Measurements from ENCODE around the gene CRIP2. TPM values are rescaled to one million over a fixed set of nuclear protein-coding genes. Genes with fewer than 3 reads are reported as not detected.

CRIP2 gene
- total RNA-seq, 4 donors from 2014 or later, result 103 to 203 (median 141) TPM

DNA sequence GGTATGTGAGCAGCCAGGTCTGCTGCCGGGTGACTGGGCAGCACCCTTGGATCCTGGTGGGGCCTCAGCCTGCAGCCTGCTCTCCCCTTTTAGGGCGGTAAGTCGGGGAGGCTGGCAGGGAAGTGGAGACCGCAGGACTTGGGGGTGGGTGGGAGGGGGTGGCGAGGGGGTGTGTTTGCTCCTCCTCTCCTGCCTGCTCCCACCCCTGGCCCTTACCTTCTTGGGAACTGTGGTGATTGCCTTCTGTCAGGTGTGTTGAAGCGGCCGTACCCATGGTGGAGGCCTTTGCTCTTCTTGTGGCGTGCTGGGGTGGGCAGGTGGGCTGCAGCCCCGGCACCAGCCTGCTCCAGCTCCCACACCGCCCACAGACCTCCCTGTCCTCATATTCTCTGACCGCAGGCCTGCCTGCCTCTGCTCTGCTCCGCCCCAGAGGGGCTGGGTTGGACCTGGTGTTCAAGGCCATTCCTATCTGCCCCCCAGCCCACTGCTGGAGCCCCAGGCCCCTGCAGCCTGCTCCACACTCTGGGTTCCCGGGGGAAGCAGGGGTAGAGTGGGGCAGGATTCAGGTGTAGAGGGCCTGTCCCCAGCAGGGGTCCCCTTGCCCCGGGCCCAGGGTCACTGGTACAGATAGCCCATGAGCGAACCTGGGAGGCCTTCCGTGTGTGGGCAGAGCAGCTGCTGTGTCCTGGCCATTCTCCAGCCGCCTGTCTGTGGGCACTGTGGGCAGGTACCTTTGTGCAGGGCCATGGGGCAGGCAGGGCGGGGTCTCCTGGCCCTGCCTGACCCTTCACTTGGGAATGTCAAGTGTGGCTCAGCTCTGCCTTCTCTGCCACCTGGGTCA is 21.6 kb downstream of the CRIP2 start:
- no peak for TF ChIP-seq POLR2A (IDR thresholded peaks at IDR 0.05)
- 65 to 82% methylated on average over 11 to 15 of the region's 18 CpGs for WGBS, 2 donors
- intact Hi-C loops (cut with DNase I; ENCODE audit: low total_unique reads), result loop anchor here (10.0 kb wide), 1 partner anchor 121 kb away; no protein-coding TSS in a partner anchor

GRCh38 chr14:105496831-105497591 is 22.4 kb downstream of the CRIP2 start:
- peak in 1 of 2 donors; percentile 82 for DNase-seq (ENCODE audit: low spot score in 2 of 2)
- intact Hi-C loops (cut with DNase I; ENCODE audit: low total_unique reads), result loop anchor here (10.0 kb wide), 1 partner anchor 122 kb away; no protein-coding TSS in a partner anchor
- 90 to 91% methylated on average over 15 to 28 of the region's 32 CpGs for WGBS, 2 donors
- TF ChIP-seq, protein P1, sequence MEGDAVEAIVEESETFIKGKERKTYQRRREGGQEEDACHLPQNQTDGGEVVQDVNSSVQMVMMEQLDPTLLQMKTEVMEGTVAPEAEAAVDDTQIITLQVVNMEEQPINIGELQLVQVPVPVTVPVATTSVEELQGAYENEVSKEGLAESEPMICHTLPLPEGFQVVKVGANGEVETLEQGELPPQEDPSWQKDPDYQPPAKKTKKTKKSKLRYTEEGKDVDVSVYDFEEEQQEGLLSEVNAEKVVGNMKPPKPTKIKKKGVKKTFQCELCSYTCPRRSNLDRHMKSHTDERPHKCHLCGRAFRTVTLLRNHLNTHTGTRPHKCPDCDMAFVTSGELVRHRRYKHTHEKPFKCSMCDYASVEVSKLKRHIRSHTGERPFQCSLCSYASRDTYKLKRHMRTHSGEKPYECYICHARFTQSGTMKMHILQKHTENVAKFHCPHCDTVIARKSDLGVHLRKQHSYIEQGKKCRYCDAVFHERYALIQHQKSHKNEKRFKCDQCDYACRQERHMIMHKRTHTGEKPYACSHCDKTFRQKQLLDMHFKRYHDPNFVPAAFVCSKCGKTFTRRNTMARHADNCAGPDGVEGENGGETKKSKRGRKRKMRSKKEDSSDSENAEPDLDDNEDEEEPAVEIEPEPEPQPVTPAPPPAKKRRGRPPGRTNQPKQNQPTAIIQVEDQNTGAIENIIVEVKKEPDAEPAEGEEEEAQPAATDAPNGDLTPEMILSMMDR (IDR thresholded peaks at IDR 0.05), result no peak
- no peak for TF ChIP-seq POLR2A (IDR thresholded peaks at IDR 0.05)
- no peak overlapping the region for H3K4me3 ChIP-seq (ENCODE audit: low read depth, poor library complexity, severe bottlenecking)

More for the DNA sequence above, 21.6 kb downstream of the CRIP2 start:
- H3K4me3 ChIP-seq (ENCODE audit: low read depth, poor library complexity, severe bottlenecking), result no peak overlapping the region
- peak in 1 of 2 donors; percentile 84 for DNase-seq (ENCODE audit: low spot score in 2 of 2)

DNA sequence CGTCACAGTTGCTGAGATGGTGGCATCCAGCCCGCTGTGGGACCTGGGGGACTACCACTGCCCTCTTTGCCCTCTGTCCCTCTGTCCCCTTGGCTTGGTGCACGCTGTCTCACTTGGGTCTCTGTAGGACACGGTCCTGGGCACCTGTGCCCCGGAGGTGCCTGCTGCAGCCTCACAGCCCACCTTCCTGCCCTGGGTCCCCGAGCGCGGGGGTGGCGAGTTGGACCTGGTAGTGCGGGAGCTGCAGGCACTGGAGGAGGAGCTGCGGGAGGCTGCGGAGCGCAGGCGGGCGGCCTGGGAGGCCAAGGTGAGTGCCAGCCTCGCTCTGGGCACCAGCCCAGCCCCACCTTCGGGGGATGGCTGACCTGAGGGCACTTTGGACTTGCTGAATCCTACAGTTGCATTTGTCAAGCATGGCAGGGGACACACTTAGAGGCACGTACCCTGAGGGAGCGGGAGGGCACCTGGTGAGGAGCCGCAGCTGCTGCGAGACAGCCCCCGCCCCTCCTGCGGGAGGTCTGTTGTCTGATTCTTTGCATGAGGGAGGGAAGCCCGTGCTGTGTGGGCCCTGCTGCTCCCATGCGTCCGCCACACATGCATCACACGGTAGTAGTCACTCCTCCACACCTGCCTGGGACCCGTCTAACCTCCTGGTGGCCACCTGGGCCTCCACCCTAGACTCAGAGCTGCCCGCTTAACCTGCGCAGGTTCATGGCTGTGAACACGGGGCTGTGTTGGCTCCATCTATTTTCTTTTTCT is 23.2 kb downstream of the CRIP2 start:
- no peak overlapping the region for H3K4me3 ChIP-seq (ENCODE audit: low read depth, poor library complexity, severe bottlenecking)
- no peak for DNase-seq (ENCODE audit: low spot score in 2 of 2)
- WGBS, 2 donors, result 92 to 93% methylated on average over 31 of the region's 31 CpGs
- intact Hi-C loops (cut with DNase I; ENCODE audit: low total_unique reads), result loop anchor here (10.0 kb wide), 1 partner anchor 123 kb away; no protein-coding TSS in a partner anchor
- no peak for TF ChIP-seq POLR2A (IDR thresholded peaks at IDR 0.05)
- TF ChIP-seq, protein P1 (IDR thresholded peaks at IDR 0.05), result no peak

DNA sequence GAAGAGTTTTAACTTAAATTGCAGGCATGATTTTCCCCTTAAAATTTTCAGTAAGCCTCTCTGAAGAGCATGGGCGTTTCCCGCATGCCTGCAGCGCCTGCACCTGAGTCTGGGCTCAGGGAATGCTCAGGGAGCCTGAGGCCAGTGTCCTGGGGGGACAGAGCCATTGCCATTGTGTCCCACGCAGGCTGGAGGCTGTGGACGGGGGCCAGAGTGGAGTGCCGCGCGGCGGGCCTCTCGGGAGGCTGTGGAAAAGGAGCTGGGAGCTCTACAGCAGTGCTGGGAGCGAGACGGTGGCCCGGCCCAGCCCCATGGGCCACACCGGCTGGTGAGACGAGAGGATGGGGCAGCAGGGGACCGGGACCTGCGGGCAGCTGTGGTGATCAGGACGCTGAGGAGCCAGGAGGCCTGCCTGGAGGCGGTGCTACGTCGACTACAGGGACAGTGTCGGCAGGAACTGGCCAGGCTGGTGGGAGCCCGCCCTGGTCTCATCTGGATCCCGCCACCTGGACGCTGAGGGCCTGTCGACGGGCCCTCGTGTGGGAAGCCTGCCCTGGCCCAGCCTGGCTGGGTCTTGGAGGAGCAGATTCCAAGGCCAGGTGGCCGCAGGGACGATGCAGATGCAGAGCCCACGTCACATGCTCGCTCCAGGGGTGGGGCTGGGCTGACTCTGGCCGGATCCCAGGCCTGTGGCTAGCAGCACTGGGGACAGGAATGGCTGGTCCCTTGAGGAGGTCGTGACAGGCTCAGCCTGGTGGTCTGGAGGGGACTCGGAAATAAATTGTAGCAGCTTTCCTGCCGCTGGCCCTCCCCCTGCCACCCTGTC is 24.0 kb downstream of the CRIP2 start:
- H3K4me3 ChIP-seq (ENCODE audit: low read depth, poor library complexity, severe bottlenecking), result no peak overlapping the region
- no peak for TF ChIP-seq POLR2A (IDR thresholded peaks at IDR 0.05)
- TF ChIP-seq, protein P1 (IDR thresholded peaks at IDR 0.05), result no peak
- DNase-seq (ENCODE audit: low spot score in 2 of 2), result no peak
- WGBS, 2 donors, result 91% methylated on average over 31 to 35 of the region's 36 CpGs
- intact Hi-C loops (cut with DNase I; ENCODE audit: low total_unique reads), result loop anchor here (10.0 kb wide), 1 partner anchor 124 kb away; no protein-coding TSS in a partner anchor

GRCh38 chr14:105499256-105500035 is 24.8 kb downstream of the CRIP2 start:
- peak in 1 of 2 donors; percentile 84 for DNase-seq (ENCODE audit: low spot score in 2 of 2)
- intact Hi-C loops (cut with DNase I; ENCODE audit: low total_unique reads), result loop anchor here (10.0 kb wide), 1 partner anchor 125 kb away; no protein-coding TSS in a partner anchor
- TF ChIP-seq POLR2A (IDR thresholded peaks at IDR 0.05), result no peak
- TF ChIP-seq, protein P1 (IDR thresholded peaks at IDR 0.05), result no peak
- no peak overlapping the region for H3K4me3 ChIP-seq (ENCODE audit: low read depth, poor library complexity, severe bottlenecking)
- WGBS, 2 donors, result 69 to 84% methylated on average over 11 to 17 of the region's 27 CpGs
